Pons (tissue), 1 donor: ENCODE measurements around the gene PCF11.

Experiments
- DNase-seq: peaks from one replicate; pipeline ENCODE4 v3.0.0-alpha.2; 2016; ENCODE audit warnings: low spot score

The PCF11 gene

GRCh38 chr11:83152264-83152663 is 4.7 kb upstream of the PCF11 start:
- no peak for DNase-seq

- DNase-seq, result no peak
Measured at GRCh38 chr11:83153764-83154163, 3.2 kb upstream of the PCF11 start.

GRCh38 chr11:83156144-83156995 is 561 bp upstream of the PCF11 start:
- peak; percentile 100 for DNase-seq

- peak; percentile 76 for DNase-seq
Measured at GRCh38 chr11:83157594-83158356, 844 bp downstream of the PCF11 start.

- peak; percentile 24 for DNase-seq
Measured at GRCh38 chr11:83158357-83158786, 1.4 kb downstream of the PCF11 start.

- DNase-seq, result peak; percentile 32
Measured at GRCh38 chr11:83158965-83159901, 2.3 kb downstream of the PCF11 start.

- peak; percentile 37 for DNase-seq
Measured at GRCh38 chr11:83159902-83160865, 3.3 kb downstream of the PCF11 start.

GRCh38 chr11:83161610-83162199 is 4.8 kb downstream of the PCF11 start:
- no peak for DNase-seq

GRCh38 chr11:83162377-83162776 is 5.4 kb downstream of the PCF11 start:
- DNase-seq, result no peak

GRCh38 chr11:83166193-83166866 is 9.4 kb downstream of the PCF11 start:
- DNase-seq, result no peak

- DNase-seq, result no peak
Measured at GRCh38 chr11:83168756-83169155, 11.8 kb downstream of the PCF11 start.

- no peak for DNase-seq
Measured at GRCh38 chr11:83170865-83171264, 13.9 kb downstream of the PCF11 start.

GRCh38 chr11:83172551-83172950 is 15.6 kb downstream of the PCF11 start:
- no peak for DNase-seq

GRCh38 chr11:83174008-83174407 is 17.1 kb downstream of the PCF11 start:
- no peak for DNase-seq

GRCh38 chr11:83175815-83176214 is 18.9 kb downstream of the PCF11 start:
- no peak for DNase-seq

GRCh38 chr11:83181815-83182214 is 24.9 kb downstream of the PCF11 start:
- DNase-seq, result no peak

- DNase-seq, result no peak
Measured at GRCh38 chr11:83185767-83186166, 28.8 kb downstream of the PCF11 start.

GRCh38 chr11:83187465-83187864 is 30.5 kb downstream of the PCF11 start:
- DNase-seq, result no peak

- no peak for DNase-seq
Measured at GRCh38 chr11:83191491-83191890, 34.6 kb downstream of the PCF11 start.

GRCh38 chr11:83191986-83192385 is 35.1 kb downstream of the PCF11 start:
- DNase-seq, result no peak
